NCI-H2081 (cell line): ENCODE measurements around the gene TEDDM1.
A peak's percentile ranks its signal among the peaks of the same experiment; 100 is the strongest.
"Not testable (repeated sequence)": the region's sequence is repeated elsewhere in the genome, so short reads cannot be mapped to it uniquely, and the experiment has no call there.

Source experiments
- DNase-seq, 2 experiments: peaks; one replicate each; lab custom pipeline; 2025; lab: John Stamatoyannopoulos, UW

TEDDM1 gene

GRCh38 chr1:182400567-182400966 lies at the start of gene TEDDM1:
TSS of gene TEDDM1 (minus strand) at chr1:182400667. CDS start at chr1:182400485, 182 bp downstream.
- no peak for DNase-seq

- no peak for DNase-seq
These were observed 49.6 kb upstream of the TEDDM1 start, which contains the start of gene RGSL1 for GRCh38 chr1:182450087-182450486. TSS of gene RGSL1 (plus strand) at chr1:182450146. CDS start at chr1:182450166, 20 bp downstream.

DNA sequence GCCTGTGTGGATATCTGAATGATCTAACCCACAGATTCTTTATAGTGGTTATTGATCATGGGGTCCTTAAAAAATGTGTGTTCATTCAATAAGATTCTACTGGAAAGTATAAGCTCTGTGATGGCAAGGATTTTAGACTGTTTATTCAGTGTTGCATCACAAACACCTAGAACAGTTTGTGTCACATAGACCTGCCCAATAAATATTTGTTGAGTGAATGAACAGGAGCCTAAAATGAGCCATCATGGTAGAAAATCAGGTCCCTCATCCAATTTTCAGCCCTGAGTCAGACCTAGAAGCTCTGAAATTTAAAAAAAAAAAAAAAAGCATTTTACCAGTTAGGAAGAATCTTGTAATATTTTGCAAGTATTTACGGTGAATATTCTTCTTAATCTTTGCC lies 47.2 kb upstream of the TEDDM1 start:
- DNase-seq, result no peak

- DNase-seq, result not testable (repeated sequence)
These were observed 46.7 kb upstream of the TEDDM1 start for GRCh38 chr1:182447124-182447523.

GRCh38 chr1:182446033-182446669 lies 45.7 kb upstream of the TEDDM1 start:
- peak; percentile 46 to 62 for DNase-seq

DNA sequence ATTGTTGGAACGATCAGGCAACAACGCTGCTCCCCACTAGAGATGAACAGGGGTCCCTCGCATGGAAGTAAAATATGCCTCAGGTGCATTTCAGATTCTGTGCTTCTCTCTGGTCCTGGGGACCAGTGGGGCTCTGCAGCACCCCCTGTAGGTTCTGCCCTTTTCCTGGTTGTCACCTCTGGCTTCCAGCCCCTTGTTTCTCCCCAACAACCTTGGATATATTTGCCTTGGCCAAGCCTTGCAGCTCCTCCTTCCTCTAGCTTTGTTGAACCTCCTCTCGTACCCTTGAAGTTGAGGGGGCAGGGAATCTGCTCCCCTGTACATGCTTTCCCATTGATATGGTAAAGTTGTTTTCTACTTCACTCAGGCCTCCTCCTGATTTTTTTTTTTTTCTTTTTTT lies 44.0 kb upstream of the TEDDM1 start:
- DNase-seq, result no peak

GRCh38 chr1:182442333-182442732 lies 41.9 kb upstream of the TEDDM1 start:
- no peak for DNase-seq

DNA sequence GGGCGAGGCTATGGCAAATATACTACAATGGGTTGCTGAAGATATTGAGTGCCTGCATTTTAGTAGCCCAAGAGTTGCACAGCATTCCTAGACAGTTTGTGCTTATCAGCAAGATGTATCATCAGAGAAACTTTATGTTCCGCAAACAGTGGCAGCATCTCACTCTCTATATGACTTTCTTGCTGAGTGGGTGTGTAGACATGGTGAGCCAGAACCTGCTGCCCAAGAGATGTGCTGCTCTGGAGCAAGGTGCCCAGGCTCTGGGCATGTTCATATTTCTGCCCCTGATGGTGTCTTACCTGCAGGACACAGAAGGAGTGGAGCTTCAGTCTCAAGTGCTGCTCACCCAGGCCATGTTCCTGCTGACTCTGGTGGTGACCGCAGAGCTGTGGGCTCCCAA lies 41.3 kb upstream of the TEDDM1 start:
- DNase-seq, result no peak

DNA sequence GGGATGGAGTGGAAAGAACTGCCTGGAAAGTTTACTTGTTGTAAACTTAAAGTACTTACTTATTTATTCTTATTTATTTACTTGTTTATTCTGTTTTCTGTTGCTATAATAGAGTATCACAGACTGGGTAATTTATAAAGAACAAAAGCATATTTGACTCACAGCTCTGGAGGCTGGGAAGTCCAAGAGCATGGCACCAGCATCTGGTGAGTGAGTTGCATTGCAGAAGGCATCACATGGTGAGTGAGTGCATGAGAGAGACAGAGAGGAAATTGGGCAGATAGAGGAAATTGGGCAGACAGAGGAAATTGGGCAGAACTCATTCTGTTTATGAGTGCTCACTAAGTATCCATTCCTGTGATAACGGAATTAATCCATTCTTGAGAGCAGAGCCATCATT lies 37.9 kb upstream of the TEDDM1 start:
- DNase-seq, result no peak

- DNase-seq, result no peak
These were observed 33.1 kb upstream of the TEDDM1 start for GRCh38 chr1:182433580-182433979.

DNA sequence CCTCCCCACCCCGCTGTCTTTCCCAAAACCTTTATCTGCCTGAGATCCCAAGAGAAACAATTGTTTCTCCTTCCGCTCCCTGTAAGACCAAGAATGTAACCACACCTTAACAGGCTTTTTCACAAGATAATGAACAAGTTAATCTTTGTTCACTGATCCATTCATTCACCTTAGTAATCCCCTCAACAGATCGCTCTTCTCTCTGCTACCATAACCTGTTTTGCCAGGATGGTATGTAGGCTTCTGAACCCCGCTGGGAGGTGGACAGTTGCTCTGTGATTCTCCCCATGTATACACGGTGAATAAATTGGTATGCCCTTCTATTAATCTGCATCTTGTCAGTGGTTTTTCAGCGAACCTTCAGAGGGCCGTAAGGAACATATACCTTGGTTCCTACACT lies 30.8 kb upstream of the TEDDM1 start:
- DNase-seq, result no peak

GRCh38 chr1:182430263-182431068 lies 30.0 kb upstream of the TEDDM1 start:
- DNase-seq, result no peak

DNA sequence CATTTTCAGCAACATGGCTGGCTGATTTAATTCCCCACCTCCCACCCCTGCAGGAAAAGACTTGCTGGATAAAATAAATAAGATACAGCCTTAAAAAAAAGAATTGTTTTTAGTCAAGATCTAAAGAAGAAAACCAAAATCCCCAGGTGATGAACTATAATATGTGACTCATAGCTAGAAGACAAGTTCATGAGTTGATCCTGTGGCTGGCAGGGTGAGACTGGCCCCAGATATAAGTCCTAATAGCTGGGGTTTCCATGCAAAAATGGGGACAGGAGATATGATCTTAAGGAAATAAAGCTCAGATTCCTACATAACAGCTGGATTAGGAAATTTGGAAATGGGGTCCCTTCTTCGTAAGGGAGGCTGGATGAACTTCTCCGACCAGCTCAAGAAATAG lies 27.6 kb upstream of the TEDDM1 start:
- DNase-seq, result no peak

- no peak for DNase-seq
These were observed 26.3 kb upstream of the TEDDM1 start for GRCh38 chr1:182426442-182427430.

DNA sequence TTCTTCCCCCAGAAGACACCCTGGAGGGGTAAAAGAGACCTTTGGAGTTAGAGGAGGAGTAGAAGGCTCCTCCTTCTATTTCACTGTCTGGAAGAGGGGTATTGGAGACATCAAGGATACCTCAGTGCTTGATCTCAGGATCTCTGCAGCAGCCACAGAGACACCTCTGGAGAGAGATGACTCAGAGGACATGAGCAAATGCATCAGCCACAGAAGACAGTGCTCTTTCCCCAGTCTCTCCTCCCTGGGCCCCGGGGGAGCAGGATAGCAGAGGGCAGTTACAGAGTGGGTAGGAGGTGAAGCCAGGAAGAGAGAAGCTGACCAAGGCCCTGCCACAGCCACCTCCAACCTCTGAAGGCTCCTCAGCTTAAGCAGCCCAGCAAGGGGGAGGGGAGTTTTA lies 15.3 kb upstream of the TEDDM1 start:
- no peak for DNase-seq

DNA sequence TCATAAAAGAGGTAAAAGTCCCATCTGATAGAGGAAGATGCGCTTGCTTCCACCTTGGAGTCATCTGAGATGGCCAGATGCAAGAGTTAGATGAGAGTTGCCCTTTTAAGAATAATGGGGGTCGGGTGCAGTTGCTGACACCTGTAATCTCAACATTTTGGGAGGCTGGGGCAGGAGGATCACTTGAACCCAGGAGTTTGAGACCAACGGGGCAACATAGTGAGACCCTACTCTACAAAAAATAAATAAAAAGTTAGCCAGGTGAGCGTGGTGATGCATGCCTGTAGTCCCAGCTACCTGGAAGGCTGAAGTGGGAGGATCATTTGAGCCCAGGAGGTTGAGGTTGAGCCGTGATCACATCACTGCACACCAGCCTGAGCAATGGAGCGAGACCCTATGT lies 13.5 kb upstream of the TEDDM1 start:
- DNase-seq, result no peak

DNA sequence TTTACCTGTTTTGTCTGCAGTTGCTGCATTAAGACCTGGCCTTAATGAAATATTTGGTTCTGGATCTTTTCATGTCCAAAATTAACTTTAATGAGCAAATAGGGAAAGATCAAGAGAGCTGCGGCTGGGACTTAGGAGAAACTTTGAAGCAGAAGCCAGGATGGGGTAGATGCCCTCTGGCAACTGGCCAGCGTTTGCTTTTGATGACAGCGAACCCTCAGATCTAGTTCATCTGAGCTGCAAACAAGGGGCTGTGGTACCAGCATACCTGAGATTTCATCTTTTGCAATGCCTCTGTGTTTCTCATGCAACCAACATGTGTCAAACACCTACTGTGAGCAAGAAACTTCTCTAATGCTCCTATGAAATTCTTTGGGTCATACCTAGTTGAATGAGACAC lies 13.0 kb upstream of the TEDDM1 start:
- DNase-seq, result no peak

GRCh38 chr1:182410620-182411273 lies 10.3 kb upstream of the TEDDM1 start:
- no peak for DNase-seq

GRCh38 chr1:182410138-182410537 lies 9.7 kb upstream of the TEDDM1 start:
- no peak for DNase-seq

DNA sequence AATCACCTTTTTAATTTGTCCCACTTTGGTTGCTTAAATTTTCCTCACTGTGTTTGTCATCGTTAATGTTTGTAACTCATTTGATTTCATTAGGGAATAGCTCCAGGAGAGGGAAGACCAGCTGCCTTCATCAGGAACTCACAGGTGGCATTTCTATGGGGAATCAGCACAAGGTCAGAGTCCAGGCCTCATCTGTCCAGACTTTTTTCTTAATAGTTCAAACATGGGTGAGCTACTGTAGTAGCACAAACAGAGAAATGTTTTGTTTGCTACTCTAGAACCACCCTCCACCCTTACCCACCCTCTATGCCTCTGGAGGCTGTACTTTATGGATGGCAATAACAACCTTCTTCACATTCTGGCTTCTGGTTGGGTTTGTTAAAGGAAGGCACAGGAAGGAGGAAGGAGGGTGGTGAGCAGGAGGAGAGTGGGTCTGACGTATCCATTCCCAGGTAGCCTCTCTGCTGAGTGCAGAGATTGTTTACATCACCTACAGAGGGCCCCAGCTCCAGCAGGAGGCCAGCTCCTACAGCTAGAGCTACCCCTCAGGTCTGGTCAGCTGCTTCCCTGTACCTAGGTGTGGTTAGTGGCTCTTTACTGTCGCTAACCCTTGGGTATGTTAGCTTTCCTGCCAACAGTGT lies 8.1 kb upstream of the TEDDM1 start:
- DNase-seq, result no peak

- DNase-seq, result no peak
These were observed 7.3 kb upstream of the TEDDM1 start for GRCh38 chr1:182407724-182408123.
